CD4-positive, alpha-beta T cell treated with Interferon gamma for 1 hour (primary cell): Measurements from ENCODE around the gene CFHR5.
"Not testable (repeated sequence)": the region's sequence is repeated elsewhere in the genome, so short reads cannot be mapped to it uniquely, and the experiment has no call there.

Experiments
- DNase-seq: peaks from one replicate; pipeline ENCODE4 v3.0.0-alpha.2; 2020

Gene CFHR5

DNA sequence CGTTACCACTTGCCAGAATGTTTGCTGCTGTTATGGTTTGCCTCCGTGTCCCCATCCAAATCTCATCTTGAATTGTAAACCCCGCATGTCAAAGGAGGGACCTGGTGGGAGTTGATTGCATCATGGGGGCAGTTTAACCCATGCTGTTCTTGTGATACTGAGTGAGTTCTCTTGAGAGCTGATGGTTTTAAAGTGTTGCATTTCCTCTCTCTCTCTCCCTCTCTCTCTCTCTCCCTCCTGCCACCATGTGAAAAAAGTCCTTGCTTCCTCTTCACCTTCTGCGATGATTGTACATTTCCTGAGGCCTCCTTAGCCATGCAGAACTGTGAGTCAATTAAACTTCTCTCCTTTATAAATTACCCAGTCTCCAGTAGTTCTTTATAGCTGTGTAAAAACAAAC lies 44.4 kb downstream of the CFHR5 start:
- DNase-seq = no peak

DNA sequence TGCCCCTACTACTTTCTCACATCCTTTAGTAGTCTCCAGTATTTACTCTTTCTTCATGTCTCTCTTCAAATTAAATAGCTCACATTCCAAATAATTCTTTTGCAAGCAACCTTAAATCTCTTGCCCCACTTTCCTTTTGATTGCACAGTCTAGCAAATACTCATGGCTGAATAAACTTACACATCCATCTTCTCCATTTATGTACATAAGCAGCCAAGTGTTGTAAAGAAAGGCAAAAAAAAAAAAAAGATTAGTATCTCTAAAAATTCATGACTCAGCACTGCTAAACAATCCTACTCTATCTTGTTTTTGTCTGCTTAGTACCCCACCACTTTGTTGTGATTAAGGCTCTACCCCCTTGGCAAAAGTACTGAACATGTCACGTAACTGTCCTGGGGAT lies 47.1 kb downstream of the CFHR5 start:
- no peak for DNase-seq

DNA sequence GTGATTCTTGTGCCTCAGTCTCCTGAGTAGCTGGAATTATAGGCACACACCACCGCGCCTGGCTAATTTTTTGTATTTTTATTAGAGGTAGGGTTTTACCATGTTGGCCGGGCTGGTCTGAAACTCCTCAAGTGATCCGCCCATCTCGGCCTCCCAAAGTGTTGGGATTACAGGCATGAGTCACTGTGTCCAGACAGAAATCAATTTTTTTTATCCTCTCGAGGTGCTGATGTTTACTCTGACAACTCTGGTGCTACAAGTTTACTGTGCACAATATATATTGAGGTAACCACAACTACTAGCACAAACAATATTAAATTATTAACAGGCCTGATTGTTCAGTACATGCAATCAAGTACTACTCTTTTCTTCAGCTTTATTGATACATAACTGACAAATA lies 50.0 kb downstream of the CFHR5 start:
- DNase-seq = no peak

DNA sequence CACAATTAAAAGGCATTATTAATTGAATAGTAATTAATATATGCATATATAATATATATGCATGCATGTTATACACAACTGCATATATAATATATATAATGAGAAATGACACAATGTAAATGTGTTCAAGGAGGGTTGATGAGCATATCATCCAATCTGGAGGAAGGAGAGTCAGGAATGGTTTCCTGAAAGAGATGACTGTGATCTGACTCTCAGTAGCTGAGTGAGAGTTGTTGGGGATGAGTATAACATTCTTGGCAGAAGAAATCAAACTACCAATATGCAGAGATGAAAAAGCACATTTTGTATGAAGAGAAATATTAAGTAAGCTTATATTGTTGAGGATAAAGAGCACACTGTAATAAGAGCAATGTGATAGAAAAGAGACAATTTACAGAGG lies 52.4 kb downstream of the CFHR5 start:
- no peak for DNase-seq

DNA sequence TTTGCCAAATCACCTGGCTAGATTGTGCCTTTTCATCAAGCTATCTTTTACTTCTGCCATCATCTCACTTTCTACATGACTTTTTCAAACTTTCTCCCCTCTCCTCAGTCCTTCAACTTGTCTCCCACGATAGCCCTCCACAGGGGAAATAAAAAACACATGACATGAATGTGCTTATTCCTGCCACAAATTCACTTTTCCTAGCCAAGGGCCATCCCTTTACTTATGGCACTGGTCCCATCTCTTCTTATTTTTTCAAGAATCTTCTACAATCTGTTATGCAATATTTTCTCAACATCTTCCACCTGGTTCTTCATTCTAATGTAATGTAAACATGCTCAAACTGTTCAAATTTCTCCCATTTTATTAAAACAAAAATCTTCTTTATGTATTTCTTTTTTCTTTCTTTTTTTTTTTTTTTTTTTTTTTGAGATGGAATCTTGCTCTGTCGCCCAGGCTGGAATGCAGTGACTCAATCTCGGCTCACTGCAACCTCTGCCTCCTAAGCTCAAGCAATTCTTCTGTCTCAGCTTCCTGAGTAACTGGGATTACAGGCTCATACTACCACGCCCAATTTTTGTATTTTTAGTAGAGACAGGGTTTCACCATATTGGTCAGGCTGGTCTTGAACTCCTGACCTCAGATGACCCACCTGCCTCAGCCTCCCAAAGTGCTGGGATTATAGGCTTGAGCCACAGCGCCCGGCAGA lies 57.4 kb downstream of the CFHR5 start:
- DNase-seq = not testable (repeated sequence)

DNA sequence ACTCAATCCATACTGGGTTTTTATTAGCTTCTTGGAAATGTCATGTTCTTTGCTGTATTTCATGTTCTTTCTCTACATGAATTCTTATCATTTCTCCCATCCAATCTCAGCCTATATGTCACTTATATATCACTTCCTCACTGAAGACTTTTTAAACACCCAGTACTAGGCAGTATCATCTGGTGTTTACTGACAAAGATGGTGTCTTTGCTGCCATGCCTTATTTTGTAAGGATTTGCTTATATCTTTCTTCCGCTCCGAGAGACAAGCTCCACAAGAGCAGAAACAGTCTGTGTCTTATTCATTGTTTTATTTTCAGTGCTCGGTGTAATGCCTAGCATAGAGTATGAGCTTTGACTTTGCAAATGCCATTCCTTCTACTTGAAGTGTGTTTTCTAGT lies 59.5 kb downstream of the CFHR5 start:
- no peak for DNase-seq

DNA sequence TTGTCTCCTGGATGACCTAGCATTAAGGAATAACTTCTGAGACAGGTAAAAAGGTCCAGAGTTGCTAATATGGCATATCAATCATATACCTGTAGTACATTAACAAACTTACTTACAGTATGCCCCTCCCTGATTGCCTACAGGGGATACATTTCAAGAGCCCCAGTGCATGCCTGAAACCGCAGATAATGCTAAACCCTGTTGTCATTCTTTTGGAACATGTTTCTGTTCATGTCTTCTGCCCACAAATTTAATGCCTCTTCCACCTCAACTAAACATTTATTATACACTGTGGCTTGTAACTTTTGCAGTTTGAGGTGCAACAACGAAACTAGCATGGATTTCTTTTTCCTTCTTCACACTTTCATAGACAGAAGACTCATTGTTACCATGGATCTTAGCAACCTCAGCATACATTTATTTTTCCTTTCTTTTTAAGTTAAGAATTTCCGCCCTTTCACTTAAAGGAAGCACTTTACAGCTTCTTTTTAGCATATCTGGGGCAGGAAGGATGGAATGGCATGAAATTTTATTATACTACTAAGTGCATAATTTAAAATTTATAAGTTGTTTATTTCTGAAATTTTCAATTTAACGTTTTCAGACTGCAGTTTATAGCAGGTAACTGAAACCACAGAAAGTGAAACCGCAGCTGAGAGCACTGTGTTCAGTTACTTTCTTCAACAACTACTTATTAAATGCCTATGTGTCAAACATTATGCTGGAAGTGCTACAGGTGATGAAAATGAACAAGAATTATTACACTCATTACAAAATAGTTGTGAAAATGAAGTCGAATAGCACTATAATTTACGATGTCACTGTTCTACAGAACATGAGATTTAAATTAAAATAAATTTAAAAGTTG lies 64.4 kb downstream of the CFHR5 start:
- DNase-seq = no peak

DNA sequence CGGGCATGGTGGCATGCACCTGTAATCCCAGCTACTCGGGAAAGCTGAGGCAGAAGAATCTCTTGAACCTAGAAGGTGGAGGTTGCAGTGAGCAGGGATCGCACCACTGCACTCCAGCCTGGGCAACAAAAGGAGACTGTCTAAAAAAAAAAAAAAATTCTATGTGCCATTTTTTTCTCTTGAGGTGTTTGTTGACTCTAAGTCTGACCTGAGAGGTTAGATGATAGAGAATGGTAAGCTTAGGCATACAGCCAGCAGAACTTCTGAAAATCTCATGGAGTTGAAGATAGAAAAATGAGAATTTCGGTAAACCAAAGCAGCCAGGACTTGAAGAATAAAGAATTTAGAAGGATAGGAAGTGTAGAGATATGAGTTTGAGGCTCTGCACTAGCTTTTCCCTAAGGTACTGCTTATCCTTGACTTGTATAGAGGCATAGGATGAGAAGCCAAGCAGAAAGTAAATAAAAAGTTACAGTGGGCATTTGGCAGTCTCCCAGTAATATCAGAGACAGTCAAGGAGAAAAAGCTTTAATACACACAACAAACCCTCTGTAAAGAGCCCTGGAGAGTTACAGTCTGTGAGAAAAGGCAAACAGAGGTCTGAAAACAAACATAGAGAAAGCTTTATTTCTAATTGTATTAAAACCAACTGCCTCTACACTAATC lies 65.5 kb downstream of the CFHR5 start:
- DNase-seq = no peak

DNA sequence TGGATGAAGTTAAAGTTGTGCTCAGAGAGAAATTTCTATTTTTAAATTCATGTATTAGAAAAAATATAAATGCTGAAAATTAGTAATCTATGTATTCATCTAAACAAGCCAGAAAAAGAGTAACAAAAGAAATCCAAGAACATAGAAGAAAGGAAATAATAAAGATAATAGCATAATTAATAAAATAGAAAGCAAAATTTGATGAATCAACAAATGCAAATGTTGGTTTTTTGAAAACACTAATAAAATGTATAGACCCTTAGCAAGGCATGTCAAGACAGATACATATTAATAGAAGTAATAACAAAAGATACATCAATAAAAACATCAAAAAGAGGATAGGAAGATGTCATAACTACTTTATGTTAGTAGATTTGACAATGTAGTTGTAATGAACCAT lies 71.7 kb downstream of the CFHR5 start:
- DNase-seq = no peak
